Mesenchymal stem cell (in vitro differentiated cells and primary cell): ENCODE measurements around the gene VWA8.

Experiments used
- DNase-seq: peaks from one replicate; pipeline ENCODE4 v3.0.0-alpha.2; 2013
- H2AFZ ChIP-seq: one replicate; pipeline ENCODE4 v1.6.1; 2013; ENCODE audit warnings: low read depth, mild to moderate bottlenecking, control low read depth, inconsistent platforms, low read length, moderate library complexity
- H2AK5ac ChIP-seq: 2 replicates; pipeline ENCODE4 v1.6.1; 2013; ENCODE audit warnings: low read length, moderate library complexity, mild to moderate bottlenecking, inconsistent platforms; ENCODE audit not compliant: severe bottlenecking
- H2BK120ac ChIP-seq: one replicate; pipeline ENCODE4 v1.6.1; 2013; ENCODE audit warnings: low read depth, mild to moderate bottlenecking, inconsistent platforms, low read length, moderate library complexity
- H2BK12ac ChIP-seq, 2 experiments: one replicate each; pipeline ENCODE4 v1.6.1; 2013; ENCODE audit warnings: inconsistent platforms in 2 of 2, low read length in 2 of 2, mild to moderate bottlenecking in 2 of 2, moderate library complexity in 2 of 2, control low read depth in 1 of 2
- H2BK15ac ChIP-seq: one replicate; pipeline ENCODE4 v1.6.1; 2013; ENCODE audit warnings: mild to moderate bottlenecking, low read depth, inconsistent platforms; ENCODE audit not compliant: poor library complexity, severe bottlenecking
- H2BK5ac ChIP-seq: 2 replicates; pipeline ENCODE4 v1.6.1; 2013; ENCODE audit warnings: low read depth, mild to moderate bottlenecking, low read length, control low read depth, inconsistent platforms; ENCODE audit not compliant: poor library complexity, severe bottlenecking
- H3K14ac ChIP-seq, 2 experiments: one replicate each; pipeline ENCODE4 v1.6.1; 2013; ENCODE audit warnings: inconsistent platforms in 2 of 2, low read length in 2 of 2, control low read depth in 1 of 2, mild to moderate bottlenecking in 1 of 2, moderate library complexity in 1 of 2
- H3K18ac ChIP-seq, 2 experiments: one replicate each; pipeline ENCODE4 v1.6.1; 2013; ENCODE audit warnings: inconsistent platforms in 2 of 2, low read length in 2 of 2, control low read depth in 1 of 2, low read depth in 1 of 2, mild to moderate bottlenecking in 1 of 2
- H3K23ac ChIP-seq, 2 experiments: one replicate each; pipeline ENCODE4 v1.6.1; 2013; ENCODE audit warnings: inconsistent platforms in 2 of 2, low read length in 2 of 2, mild to moderate bottlenecking in 2 of 2, moderate library complexity in 2 of 2, control low read depth in 1 of 2
- H3K27ac ChIP-seq: 2 replicates; pipeline ENCODE4 v1.5.1; 2013; ENCODE audit warnings: mild to moderate bottlenecking, moderate library complexity, low read length, control low read depth, inconsistent platforms; ENCODE audit not compliant: poor library complexity, severe bottlenecking
- H3K27me3 ChIP-seq, 2 experiments: 2 replicates each; pipeline versions ENCODE4 v1.6.1 to v1.7.0; 2013; ENCODE audit warnings: low read length in 2 of 2, mild to moderate bottlenecking in 2 of 2, moderate library complexity in 2 of 2, control low read depth in 1 of 2, inconsistent platforms in 1 of 2; ENCODE audit not compliant: control insufficient read depth in 1 of 2, insufficient read depth in 1 of 2
- H3K36me3 ChIP-seq, 2 experiments: 2 replicates each; pipeline versions ENCODE4 v1.6.1 to v1.7.0; 2013; ENCODE audit warnings: low read length in 2 of 2, control low read depth in 1 of 2, inconsistent platforms in 1 of 2, low read depth in 1 of 2, mild to moderate bottlenecking in 1 of 2; ENCODE audit not compliant: insufficient read depth in 2 of 2, control insufficient read depth in 1 of 2
- H3K4ac ChIP-seq, 2 experiments: one replicate each; pipeline ENCODE4 v1.6.1; 2013; ENCODE audit warnings: inconsistent platforms in 2 of 2, low read length in 2 of 2, mild to moderate bottlenecking in 2 of 2, moderate library complexity in 2 of 2, control low read depth in 1 of 2, low read depth in 1 of 2
- H3K4me1 ChIP-seq: 2 replicates; pipeline ENCODE4 v1.6.1; 2013; ENCODE audit warnings: low read depth, low read length, control low read depth; ENCODE audit not compliant: control insufficient read depth, insufficient read depth
- H3K4me2 ChIP-seq: 2 replicates; pipeline ENCODE4 v1.6.1; 2013; ENCODE audit warnings: low read length, mild to moderate bottlenecking, inconsistent platforms; ENCODE audit not compliant: poor library complexity, severe bottlenecking
- H3K4me3 ChIP-seq, 2 experiments: 2 replicates each; pipeline versions ENCODE4 v1.5.1 to v1.7.0; 2013; ENCODE audit warnings: low read length in 2 of 2, mild to moderate bottlenecking in 2 of 2, control low read depth in 1 of 2, low read depth in 1 of 2; ENCODE audit not compliant: insufficient read depth in 1 of 2
- H3K79me1 ChIP-seq: replicated peaks from 2 replicates; pipeline ENCODE4 v1.6.1; 2013; ENCODE audit warnings: mild to moderate bottlenecking, control low read depth, low read length, inconsistent platforms; ENCODE audit not compliant: poor library complexity, severe bottlenecking
- H3K9ac ChIP-seq: 2 replicates; pipeline ENCODE4 v1.7.0; 2013; ENCODE audit warnings: mild to moderate bottlenecking, low read length, moderate library complexity
- H3K9me3 ChIP-seq: 2 replicates; pipeline ENCODE4 v1.7.0; 2013; ENCODE audit warnings: mild to moderate bottlenecking, low read length; ENCODE audit not compliant: control insufficient read depth
- H4K8ac ChIP-seq: one replicate; pipeline ENCODE4 v1.6.1; 2013; ENCODE audit warnings: inconsistent platforms, mild to moderate bottlenecking, low read length, moderate library complexity
- H4K91ac ChIP-seq: one replicate; pipeline ENCODE4 v1.6.1; 2013; ENCODE audit warnings: mild to moderate bottlenecking, low read length, inconsistent platforms
- WGBS: methylation state at CpG from one replicate; pipeline ENCODE4 v1.1.7; 2013; ENCODE audit warnings: mixed read lengths; 5-methylcytosine and 5-hydroxymethylcytosine counted together

VWA8 gene

GRCh38 chr13:41780715-41781706 is 179.9 kb downstream of the VWA8 start:
- no peak overlapping the region for H2AK5ac ChIP-seq
- H4K8ac ChIP-seq: no peak overlapping the region
- H2BK15ac ChIP-seq: no peak overlapping the region
- no peak overlapping the region for H3K14ac ChIP-seq
- no peak overlapping the region for H2BK5ac ChIP-seq
- no peak overlapping the region for H3K4me3 ChIP-seq
- H3K4me1 ChIP-seq: no peaks in the 10 kb centered on the region
- H2AFZ ChIP-seq: no peak overlapping the region
- H3K36me3 ChIP-seq: peaks cover 0 to 5% of the 10 kb centered on the region in 2 experiments
- H3K27me3 ChIP-seq: no peaks in the 10 kb centered on the region
- no peaks in the 10 kb centered on the region for H3K9me3 ChIP-seq
- H2BK120ac ChIP-seq: no peak overlapping the region
- peak overlapping the region; percentile 85 for H3K27ac ChIP-seq
- no peak overlapping the region for H3K23ac ChIP-seq
- no peak overlapping the region for H2BK12ac ChIP-seq
- H4K91ac ChIP-seq: no peak overlapping the region
- DNase-seq: peak; percentile 67
- H3K4ac ChIP-seq: no peak overlapping the region
- peaks cover 1% of the 10 kb centered on the region for H3K79me1 ChIP-seq
- H3K4me2 ChIP-seq: no peak overlapping the region
- WGBS: 63% methylated on average over 4 of the region's 5 CpGs
- H3K18ac ChIP-seq: no peak overlapping the region
- H3K9ac ChIP-seq: peak overlapping the region; percentile 13

GRCh38 chr13:41775251-41775650 is 185.7 kb downstream of the VWA8 start:
- peaks cover 1% of the 10 kb centered on the region for H3K79me1 ChIP-seq
- H2BK15ac ChIP-seq: no peak overlapping the region
- WGBS: 96% methylated on average over 2 of the region's 2 CpGs
- H3K4me2 ChIP-seq: no peak overlapping the region
- no peak overlapping the region for H2BK120ac ChIP-seq
- H3K4me3 ChIP-seq: no peak overlapping the region
- no peak overlapping the region for H2AFZ ChIP-seq
- H2AK5ac ChIP-seq: no peak overlapping the region
- no peak overlapping the region for H3K14ac ChIP-seq
- no peaks in the 10 kb centered on the region for H3K27me3 ChIP-seq
- H3K4me1 ChIP-seq: no peaks in the 10 kb centered on the region
- H3K18ac ChIP-seq: no peak overlapping the region
- H3K27ac ChIP-seq: no peak overlapping the region
- H3K23ac ChIP-seq: no peak overlapping the region
- DNase-seq: no peak
- no peaks in the 10 kb centered on the region for H3K9me3 ChIP-seq
- no peak overlapping the region for H4K8ac ChIP-seq
- H3K36me3 ChIP-seq: peaks cover 0 to 14% of the 10 kb centered on the region in 2 experiments
- no peak overlapping the region for H3K9ac ChIP-seq
- no peak overlapping the region for H4K91ac ChIP-seq
- H3K4ac ChIP-seq: no peak overlapping the region
- no peak overlapping the region for H2BK5ac ChIP-seq
- H2BK12ac ChIP-seq: no peak overlapping the region

GRCh38 chr13:41774605-41775218 is 186.2 kb downstream of the VWA8 start:
- Histone ChIP-seq H2AK5ac (no peak overlapping the region), H3K9me3 (no peaks in the 10 kb centered on the region), H2BK120ac (no peak overlapping the region), H4K8ac (no peak overlapping the region), H3K4me3 (no peak overlapping the region), H3K4me2 (no peak overlapping the region), H3K4me1 (no peaks in the 10 kb centered on the region), H2AFZ (no peak overlapping the region), H3K18ac (no peak overlapping the region), H3K14ac (no peak overlapping the region), H2BK12ac (no peak overlapping the region), H3K79me1 (no peaks in the 10 kb centered on the region), H3K36me3 (peaks cover 0 to 14% of the 10 kb centered on the region in 2 experiments), H2BK5ac (no peak overlapping the region), H3K27me3 (no peaks in the 10 kb centered on the region), H4K91ac (no peak overlapping the region), H2BK15ac (no peak overlapping the region), H3K4ac (no peak overlapping the region), H3K9ac (no peak overlapping the region), H3K27ac (no peak overlapping the region), H3K23ac (no peak overlapping the region)
- no peak for DNase-seq

- no peak overlapping the region for H4K91ac ChIP-seq
- no peak overlapping the region for H3K27ac ChIP-seq
- no peak overlapping the region for H2BK120ac ChIP-seq
- no peaks in the 10 kb centered on the region for H3K4me1 ChIP-seq
- no peaks in the 10 kb centered on the region for H3K79me1 ChIP-seq
- no peaks in the 10 kb centered on the region for H3K9me3 ChIP-seq
- H3K4ac ChIP-seq: no peak overlapping the region
- peaks cover 0 to 3% of the 10 kb centered on the region in 2 experiments for H3K36me3 ChIP-seq
- H3K14ac ChIP-seq: no peak overlapping the region
- H4K8ac ChIP-seq: no peak overlapping the region
- H2BK12ac ChIP-seq: no peak overlapping the region
- H3K4me3 ChIP-seq: no peak overlapping the region
- H3K4me2 ChIP-seq: no peak overlapping the region
- no peak overlapping the region for H2AK5ac ChIP-seq
- H2AFZ ChIP-seq: no peak overlapping the region
- peak; percentile 22 for DNase-seq
- H3K18ac ChIP-seq: no peak overlapping the region
- H3K23ac ChIP-seq: no peak overlapping the region
- WGBS: no CpG with 5 or more reads among the region's 1 CpG
- H3K27me3 ChIP-seq: no peaks in the 10 kb centered on the region
- no peak overlapping the region for H2BK15ac ChIP-seq
- no peak overlapping the region for H3K9ac ChIP-seq
- no peak overlapping the region for H2BK5ac ChIP-seq
Measured at GRCh38 chr13:41767801-41768200, 193.1 kb downstream of the VWA8 start.
